IPS-15b (cell line): ENCODE results near the gene LHFPL6.

Experiments
- H3K27me3 ChIP-seq: one replicate; pipeline ENCODE4 v1.6.1; 2013; ENCODE audit warnings: low read length; ENCODE audit not compliant: control insufficient read depth, insufficient read depth
- H3K36me3 ChIP-seq: one replicate; pipeline ENCODE4 v1.6.1; 2013; ENCODE audit warnings: low read length; ENCODE audit not compliant: control insufficient read depth, insufficient read depth
- H3K4me1 ChIP-seq: one replicate; pipeline ENCODE4 v1.6.1; 2013; ENCODE audit warnings: mild to moderate bottlenecking, low read length; ENCODE audit not compliant: control insufficient read depth, insufficient read depth
- H3K4me3 ChIP-seq: one replicate; pipeline ENCODE4 v1.5.1; 2013; ENCODE audit warnings: low read depth, low read length
- H3K9ac ChIP-seq: one replicate; pipeline ENCODE4 v1.6.1; 2013; ENCODE audit warnings: low read depth, mild to moderate bottlenecking, low read length
- H3K9me3 ChIP-seq: one replicate; pipeline ENCODE4 v1.6.1; 2013; ENCODE audit warnings: mild to moderate bottlenecking, low read length; ENCODE audit not compliant: control insufficient read depth, insufficient read depth

The LHFPL6 gene

DNA sequence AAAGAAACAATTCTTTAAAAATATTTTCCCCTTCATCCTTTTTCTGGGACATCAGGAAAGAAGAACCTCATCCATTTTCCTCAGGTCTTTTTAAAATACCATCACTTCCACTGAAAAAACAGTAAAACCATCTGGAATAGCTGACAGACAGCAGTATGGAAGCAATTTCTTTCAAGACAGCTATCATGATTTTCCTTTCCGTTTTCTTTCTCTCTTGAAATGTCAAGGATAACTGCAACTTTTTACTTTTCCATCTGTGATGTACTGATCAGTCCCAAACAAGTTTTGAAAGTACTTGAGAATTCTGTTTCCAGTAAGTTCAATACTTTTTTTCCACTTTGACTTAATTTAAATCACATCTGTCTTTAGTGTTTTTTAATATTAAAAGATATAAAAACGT lies 211.2 kb downstream of the LHFPL6 start:
- Histone ChIP-seq H3K4me3 (no peak overlapping the region), H3K36me3 (no peaks in the 10 kb centered on the region), H3K9me3 (no peaks in the 10 kb centered on the region), H3K9ac (no peak overlapping the region), H3K27me3 (peaks cover 83% of the 10 kb centered on the region), H3K4me1 (peaks cover 2% of the 10 kb centered on the region)

DNA sequence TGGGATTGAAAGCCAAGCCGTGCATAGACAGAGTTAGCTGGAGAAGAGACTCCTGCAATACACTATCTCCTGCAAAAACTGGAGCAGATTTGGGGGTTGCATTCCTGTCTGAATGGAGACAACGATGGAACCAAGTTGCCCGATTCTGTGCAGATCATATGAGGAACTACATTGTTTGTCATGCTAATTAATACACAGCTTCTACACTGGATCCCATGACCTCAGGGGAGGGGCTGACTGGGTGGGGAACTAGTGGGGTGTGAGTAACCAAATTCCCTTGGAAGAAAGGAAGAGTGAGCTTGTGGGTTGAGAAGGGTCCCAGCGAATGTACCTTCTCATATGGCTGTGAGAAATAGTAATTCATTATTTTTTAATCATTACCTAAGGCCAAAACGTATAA lies 214.0 kb downstream of the LHFPL6 start:
- Histone ChIP-seq H3K9me3 (no peaks in the 10 kb centered on the region), H3K9ac (no peak overlapping the region), H3K4me3 (no peak overlapping the region), H3K36me3 (no peaks in the 10 kb centered on the region), H3K27me3 (peaks cover 87% of the 10 kb centered on the region), H3K4me1 (peaks cover 17% of the 10 kb centered on the region)

DNA sequence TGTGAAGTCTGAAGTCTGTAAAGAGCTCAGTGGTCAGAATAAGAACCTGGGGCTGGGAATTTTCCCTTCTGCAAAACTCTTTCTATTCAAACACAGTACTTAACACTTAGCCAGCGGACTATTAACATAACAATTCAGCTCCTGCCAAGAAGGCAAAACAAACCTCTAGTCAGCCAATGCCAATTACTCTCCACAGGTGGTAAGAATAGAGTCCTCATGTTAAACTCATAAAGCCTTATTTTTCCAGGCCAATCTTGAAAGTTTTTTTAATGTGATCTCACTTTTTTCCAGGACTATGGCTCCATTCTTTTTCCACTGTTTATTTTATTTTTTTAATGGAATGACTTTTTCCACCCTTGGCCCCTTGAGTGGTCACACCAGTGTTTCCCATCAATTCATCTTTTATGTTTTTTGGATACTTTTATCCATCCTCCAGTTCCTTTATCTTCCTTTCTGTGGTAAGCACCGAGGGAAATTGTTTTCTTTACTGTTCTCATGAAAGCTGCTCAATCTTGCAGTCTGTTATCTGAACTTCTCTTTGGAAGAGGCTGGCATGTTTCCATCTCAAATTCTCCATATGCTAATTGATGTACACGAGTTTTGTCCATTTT lies 217.3 kb downstream of the LHFPL6 start:
- Histone ChIP-seq H3K27me3 (peaks cover 97% of the 10 kb centered on the region), H3K9me3 (no peaks in the 10 kb centered on the region), H3K36me3 (no peaks in the 10 kb centered on the region), H3K4me3 (no peak overlapping the region), H3K4me1 (peaks cover 20% of the 10 kb centered on the region), H3K9ac (no peak overlapping the region)

DNA sequence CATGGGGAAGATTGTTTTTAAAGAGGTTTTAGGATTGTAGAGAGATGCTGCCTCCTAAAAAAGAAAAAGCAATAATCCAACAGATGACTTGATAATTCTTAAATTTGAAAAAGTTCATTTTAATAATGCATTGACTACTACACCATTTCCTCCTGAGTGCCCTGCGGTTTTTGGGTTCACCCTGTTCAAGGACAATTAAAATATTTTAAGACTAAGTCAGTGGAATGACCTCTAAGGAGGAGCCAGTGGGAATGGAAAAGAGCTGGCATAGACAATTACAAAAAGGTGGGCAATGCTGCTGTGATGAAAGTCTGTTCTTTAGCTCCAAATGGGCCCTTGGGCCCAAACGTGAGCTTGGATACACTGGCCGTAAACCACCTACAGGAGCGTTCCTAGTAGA lies 217.8 kb downstream of the LHFPL6 start:
- H3K27me3 ChIP-seq: peaks cover 92% of the 10 kb centered on the region

DNA sequence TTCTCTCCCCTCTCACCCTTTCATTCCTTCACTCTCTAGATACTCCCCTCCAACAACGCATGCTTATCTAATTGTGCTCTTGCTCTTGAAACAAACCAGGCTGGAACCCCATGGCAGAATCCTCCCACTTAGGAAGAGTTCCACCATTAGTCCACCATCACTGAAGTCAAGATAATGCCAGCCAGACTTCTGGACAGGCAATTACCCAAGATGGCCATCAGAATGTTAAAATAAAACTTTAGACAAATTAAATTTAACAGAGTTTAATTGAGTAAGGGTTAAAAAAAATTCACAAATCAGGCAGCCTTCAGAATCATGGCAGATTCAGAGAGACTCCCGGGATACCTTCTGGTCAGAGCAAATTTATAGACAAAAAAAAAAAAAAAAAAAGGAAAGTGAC lies 221.5 kb downstream of the LHFPL6 start:
- Histone ChIP-seq H3K4me3 (no peak overlapping the region), H3K9ac (no peak overlapping the region), H3K36me3 (no peaks in the 10 kb centered on the region), H3K4me1 (peaks cover 19% of the 10 kb centered on the region), H3K9me3 (no peaks in the 10 kb centered on the region), H3K27me3 (peaks cover 64% of the 10 kb centered on the region)

More for the DNA sequence above, 217.8 kb downstream of the LHFPL6 start:
- Histone ChIP-seq H3K4me3 (no peak overlapping the region), H3K4me1 (peaks cover 20% of the 10 kb centered on the region), H3K36me3 (no peaks in the 10 kb centered on the region), H3K9ac (no peak overlapping the region), H3K9me3 (no peaks in the 10 kb centered on the region)

DNA sequence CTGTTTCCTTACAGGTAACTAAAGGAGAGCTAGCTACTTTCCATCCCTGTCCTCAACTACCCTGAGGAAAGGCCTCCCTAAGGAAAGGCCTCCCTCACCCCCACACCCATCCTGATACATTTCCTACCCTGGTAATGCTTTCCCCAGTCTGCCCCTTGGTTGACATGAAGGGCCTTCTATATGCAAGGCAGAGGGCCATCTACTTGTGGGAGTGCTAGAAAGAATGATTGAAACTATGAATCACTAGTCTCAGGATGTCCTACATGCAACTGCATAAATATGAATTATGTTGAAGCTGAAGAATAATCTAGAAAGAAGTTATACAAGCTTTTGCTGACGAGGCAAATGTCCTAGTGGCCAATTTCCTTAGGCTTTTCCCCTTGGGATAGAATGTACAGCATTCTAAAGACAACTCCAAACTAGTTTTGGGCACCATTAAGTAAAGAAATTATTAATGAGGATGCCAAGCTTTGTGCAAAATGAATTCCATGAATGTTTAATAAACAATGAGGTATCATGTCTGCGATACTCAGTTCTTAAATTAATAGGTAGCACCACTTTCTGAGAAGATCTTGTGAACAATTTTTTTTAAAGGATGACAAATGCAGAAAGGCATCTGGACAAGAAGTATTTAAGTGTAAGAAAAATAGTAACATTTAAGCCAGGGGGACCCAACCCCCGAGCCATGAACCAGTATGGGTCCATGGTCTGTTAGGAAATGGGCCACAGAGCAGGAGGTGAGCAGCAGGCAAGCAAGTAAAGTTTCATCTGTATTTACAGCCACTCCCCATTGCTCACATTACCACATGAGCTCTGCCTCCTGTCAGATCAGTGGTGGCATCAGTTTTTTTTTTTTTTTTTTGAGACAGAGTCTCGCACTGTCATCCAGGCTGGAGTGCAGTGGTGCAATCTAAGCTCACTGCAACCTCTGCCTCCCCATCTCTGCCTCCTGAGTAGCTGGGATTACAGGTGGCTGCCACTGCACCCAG lies 223.0 kb downstream of the LHFPL6 start:
- Histone ChIP-seq H3K36me3 (no peaks in the 10 kb centered on the region), H3K27me3 (peaks cover 53% of the 10 kb centered on the region), H3K9me3 (no peaks in the 10 kb centered on the region), H3K4me3 (no peak overlapping the region), H3K4me1 (peaks cover 13% of the 10 kb centered on the region), H3K9ac (no peak overlapping the region)

DNA sequence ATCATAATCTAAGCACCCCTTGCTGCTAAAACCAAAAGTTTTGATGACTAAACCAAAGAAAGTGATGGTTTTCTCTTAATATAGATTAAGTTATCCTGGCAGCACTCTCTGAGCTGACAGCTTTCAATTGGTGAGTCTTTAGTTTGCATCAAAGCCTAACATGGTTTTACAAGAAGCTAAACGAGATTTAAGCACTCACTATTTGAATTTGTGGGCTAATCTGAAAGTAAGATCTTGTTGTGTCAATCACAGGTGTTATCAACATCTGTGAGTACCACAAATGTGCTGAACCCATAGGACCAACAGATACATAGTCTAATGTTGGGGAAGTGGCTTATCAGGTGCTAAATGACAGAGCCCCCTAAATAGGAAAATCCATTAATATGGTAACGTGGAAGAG lies 223.9 kb downstream of the LHFPL6 start:
- H3K36me3 ChIP-seq: no peaks in the 10 kb centered on the region
- H3K9me3 ChIP-seq: no peaks in the 10 kb centered on the region
- peaks cover 5% of the 10 kb centered on the region for H3K4me1 ChIP-seq
- no peak overlapping the region for H3K9ac ChIP-seq
- H3K27me3 ChIP-seq: peaks cover 45% of the 10 kb centered on the region
- H3K4me3 ChIP-seq: no peak overlapping the region

DNA sequence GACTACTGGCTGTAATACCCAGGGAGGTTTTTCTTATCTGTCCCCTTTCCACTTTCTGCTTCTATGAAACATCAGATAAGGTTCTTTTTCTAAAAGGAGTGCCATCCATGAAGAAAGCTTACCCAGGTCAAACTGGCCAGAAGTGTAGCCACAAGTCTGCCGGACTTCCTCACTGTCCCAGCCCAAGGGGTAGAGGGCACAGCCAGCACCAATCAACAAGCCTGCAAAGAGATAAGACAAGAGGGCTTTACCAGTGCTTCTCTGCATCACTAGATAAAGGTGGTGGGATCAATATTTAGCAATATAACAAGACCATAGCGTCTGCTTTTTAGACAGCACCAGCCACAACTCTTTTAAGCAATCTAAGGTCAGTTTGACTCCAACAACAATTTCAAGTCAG lies 224.7 kb downstream of the LHFPL6 start:
- H3K27me3 ChIP-seq: peaks cover 37% of the 10 kb centered on the region
- no peaks in the 10 kb centered on the region for H3K4me1 ChIP-seq
- no peak overlapping the region for H3K4me3 ChIP-seq
- H3K9me3 ChIP-seq: no peaks in the 10 kb centered on the region
- H3K36me3 ChIP-seq: no peaks in the 10 kb centered on the region
- no peak overlapping the region for H3K9ac ChIP-seq

DNA sequence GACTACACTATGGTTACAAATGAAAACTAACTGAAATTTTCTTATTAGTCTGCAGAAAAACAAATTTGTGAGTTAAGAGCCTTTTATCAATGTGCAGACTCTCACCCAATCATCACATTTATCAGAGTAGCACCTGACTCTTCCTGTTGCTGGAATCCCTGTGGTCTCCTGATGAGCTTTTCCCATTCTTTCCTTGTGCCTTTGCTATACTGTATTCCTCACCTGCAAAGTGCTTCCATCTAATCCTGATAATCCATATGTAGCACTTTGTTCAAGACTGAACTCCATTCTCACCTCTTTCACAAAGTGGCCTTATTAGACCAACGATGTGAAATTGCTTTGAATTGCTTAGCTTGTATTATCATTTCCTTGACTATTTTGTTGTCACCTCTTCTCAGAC lies 225.3 kb downstream of the LHFPL6 start:
- no peak overlapping the region for H3K9ac ChIP-seq

DNA sequence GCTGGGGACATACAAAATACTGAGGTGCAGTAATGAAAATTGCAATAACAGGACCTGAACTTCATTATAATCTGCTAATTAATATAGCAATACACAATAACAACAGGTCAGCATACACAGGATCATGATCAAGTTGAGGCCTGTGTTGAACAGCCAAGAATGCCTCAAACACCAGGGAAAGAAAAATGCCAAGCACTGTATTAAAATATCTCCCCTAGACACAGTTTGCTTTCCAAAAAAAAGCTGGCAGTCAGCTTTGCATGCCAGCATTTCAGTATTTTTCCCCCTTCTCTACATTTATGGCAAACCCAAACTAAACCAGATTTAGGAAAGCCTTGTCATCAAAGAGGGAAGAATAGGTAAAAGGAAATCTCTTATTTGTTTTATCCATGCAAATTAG lies 226.9 kb downstream of the LHFPL6 start:
- Histone ChIP-seq H3K36me3 (no peaks in the 10 kb centered on the region), H3K4me1 (no peaks in the 10 kb centered on the region), H3K27me3 (peaks cover 15% of the 10 kb centered on the region), H3K9ac (no peak overlapping the region), H3K9me3 (no peaks in the 10 kb centered on the region), H3K4me3 (no peak overlapping the region)

More for the DNA sequence above, 225.3 kb downstream of the LHFPL6 start:
- H3K9me3 ChIP-seq: no peaks in the 10 kb centered on the region
- peaks cover 31% of the 10 kb centered on the region for H3K27me3 ChIP-seq
- no peaks in the 10 kb centered on the region for H3K36me3 ChIP-seq
- no peaks in the 10 kb centered on the region for H3K4me1 ChIP-seq
- H3K4me3 ChIP-seq: no peak overlapping the region

DNA sequence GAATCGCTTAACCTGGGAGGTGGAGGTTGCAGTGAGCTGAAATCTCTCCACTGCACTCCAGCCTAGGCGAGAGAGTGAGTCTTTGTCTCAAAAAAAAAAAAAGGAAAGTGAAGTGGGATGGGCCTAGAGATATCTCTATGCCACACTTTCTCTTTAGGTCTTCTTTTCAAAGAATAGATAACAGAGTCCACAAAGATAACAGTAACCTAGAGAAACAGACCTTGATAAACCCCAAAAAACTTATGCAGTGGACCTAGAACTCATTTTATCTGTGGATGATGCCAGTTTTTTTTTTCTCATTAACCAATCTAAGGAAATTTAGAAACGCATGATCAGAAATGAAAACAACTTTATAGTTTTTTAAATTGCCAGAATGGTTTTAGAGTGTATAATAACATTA lies 227.4 kb downstream of the LHFPL6 start:
- Histone ChIP-seq H3K9ac (no peak overlapping the region), H3K4me1 (no peaks in the 10 kb centered on the region), H3K4me3 (no peak overlapping the region), H3K36me3 (no peaks in the 10 kb centered on the region), H3K9me3 (no peaks in the 10 kb centered on the region), H3K27me3 (peaks cover 12% of the 10 kb centered on the region)

DNA sequence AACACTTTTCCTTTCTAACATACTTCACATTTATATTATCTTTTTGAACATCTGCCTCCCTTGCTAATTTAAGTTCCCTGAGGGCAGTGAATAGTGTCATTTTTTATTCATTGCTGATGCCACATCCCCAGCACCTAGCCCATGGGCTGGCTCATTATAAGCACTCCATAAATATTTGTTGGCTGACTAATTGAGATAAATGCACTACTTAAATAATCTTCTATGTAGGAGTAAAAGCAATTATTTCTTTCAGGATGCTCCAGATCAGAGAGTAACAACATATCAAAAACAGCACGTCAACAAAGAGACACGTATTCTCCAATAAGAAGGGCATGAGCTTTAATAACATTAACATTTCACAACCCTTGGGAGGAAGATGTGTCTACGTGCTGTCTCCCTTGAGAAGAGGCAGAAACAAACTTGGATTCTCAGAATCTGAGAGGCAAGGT lies 228.2 kb downstream of the LHFPL6 start:
- Histone ChIP-seq H3K4me1 (no peaks in the 10 kb centered on the region), H3K36me3 (no peaks in the 10 kb centered on the region), H3K27me3 (peaks cover 12% of the 10 kb centered on the region), H3K4me3 (no peak overlapping the region), H3K9ac (no peak overlapping the region), H3K9me3 (no peaks in the 10 kb centered on the region)
